GM18870 (cell line): ENCODE measurements around the gene ANKH.
"Not testable (repeated sequence)": the region's sequence is repeated elsewhere in the genome, so short reads cannot be mapped to it uniquely, and the experiment has no call there.

Experiments
- ATAC-seq: cut with Tn5 transposase; IDR thresholded peaks from one replicate; pipeline ENCODE4 v1.9.1; 2021; ENCODE audit warnings: moderate library complexity; ENCODE audit not compliant: unreplicated experiment

ANKH gene

GRCh38 chr5:14859150-14859549 lies 12.4 kb downstream of the ANKH start:
- no peak for ATAC-seq

DNA sequence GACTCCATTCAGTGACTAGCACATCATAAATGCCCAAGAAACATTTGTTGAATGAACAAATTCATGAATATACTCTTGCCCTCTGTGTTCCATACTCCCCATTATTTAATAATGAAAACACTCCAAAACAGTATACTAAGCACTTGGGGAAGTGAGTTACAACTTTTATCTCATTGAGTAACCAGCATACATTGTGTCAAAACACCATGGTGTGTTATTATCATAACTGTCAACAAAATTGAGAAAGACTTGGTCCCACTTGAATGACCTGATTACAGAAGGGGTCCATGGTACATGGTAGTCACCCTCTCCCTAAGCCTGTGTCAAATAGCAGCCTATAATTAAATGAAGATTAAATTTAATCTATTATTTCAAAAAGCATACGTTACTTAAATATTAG lies 16.2 kb downstream of the ANKH start:
- no peak for ATAC-seq

GRCh38 chr5:14854799-14855198 lies 16.8 kb downstream of the ANKH start:
- ATAC-seq = no peak

GRCh38 chr5:14853685-14854084 lies 17.9 kb downstream of the ANKH start:
- no peak for ATAC-seq

DNA sequence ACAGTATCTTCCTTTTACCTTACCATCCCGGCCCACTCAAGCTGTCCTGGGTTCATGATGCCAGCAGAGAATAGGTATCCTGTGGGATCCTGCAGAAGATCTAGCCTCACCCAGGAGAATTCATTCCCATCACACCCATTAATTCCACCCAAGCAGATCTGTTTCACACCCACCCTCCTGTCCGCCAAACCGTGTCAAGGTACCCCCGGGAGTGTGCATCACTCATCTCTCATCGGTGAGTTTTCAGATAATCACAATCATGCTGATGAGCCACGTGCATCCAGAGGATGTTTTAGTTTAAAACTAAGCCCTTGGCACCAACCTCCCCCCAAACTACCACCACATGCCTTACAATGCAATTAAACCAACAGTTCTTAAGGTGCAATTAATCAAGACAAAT lies 18.8 kb downstream of the ANKH start:
- ATAC-seq = no peak

- ATAC-seq = no peak
Observed at GRCh38 chr5:14851999-14852526, 19.5 kb downstream of the ANKH start.

DNA sequence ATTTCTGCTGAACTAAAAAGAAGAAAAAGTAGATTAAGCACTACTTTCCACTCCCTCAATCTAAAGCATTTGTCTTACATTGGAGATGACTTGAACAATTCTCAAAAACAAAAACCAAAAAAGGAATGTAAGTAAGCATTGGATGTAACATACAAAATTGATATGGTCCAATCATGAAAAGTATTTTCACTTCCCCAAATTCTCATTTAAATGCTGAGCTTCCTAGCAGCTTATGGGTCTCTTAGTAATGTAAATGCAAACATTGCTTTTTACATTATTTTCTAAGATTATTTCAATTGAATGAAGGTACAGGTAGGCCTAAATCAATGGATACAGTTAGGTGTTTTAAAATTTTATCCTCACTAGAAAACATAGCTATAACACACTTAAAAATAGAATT lies 20.0 kb downstream of the ANKH start:
- ATAC-seq = no peak

DNA sequence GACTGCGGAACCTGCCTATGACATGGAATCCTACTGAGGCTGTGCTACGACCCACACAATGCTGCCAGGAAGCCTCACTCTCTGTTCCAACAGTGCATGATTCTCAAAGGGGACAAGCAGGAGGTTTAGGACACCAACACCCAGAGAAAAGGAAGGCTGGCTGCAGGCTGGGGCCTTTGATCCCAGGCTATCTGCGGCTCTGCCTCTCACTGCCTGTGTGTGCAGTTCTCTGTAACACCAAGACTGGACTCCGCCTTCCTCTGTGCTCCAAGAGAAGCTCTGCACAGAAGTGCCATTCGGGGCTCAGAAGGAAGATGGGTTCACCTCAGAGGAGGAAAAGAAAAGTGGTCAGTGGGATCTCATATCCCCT lies 20.5 kb downstream of the ANKH start:
- ATAC-seq = no peak

GRCh38 chr5:14850419-14851049 lies 21.0 kb downstream of the ANKH start:
- no peak for ATAC-seq

DNA sequence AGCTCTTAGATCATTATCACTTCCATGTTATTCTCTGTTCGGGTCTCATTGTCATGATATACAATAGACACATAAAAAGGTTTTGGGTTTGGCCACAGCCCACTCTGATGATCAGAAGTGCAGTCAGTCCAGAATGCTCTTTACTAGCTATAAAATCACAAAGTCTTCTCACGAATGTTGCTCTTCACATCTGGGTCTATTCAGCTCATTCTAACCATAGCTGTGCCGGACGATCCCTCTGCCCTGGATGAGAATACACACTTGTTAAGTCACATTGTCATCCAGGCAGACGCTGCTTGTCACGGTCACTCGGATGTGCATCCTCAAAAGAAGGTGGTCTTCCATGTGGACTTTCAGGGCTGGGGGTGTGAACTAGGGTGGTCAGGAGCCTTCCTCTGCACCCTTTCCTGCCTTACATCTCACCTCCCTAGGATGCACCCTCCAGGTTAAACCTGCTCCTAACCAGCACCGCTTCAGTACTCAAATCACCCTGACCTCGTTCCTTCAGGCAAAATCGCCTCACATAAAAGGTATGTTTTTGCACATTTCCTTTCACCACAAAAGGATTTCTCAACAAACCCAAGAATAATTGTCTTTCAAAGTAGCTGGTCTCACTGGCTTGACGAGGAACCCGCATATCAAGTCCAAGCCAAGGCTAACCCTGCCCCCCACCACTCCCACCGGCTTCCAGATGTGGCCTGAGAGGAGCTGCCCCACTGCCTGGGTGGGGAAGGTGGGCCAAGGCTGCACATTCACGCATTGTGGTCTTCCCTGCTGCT lies 21.9 kb downstream of the ANKH start:
- no peak for ATAC-seq

DNA sequence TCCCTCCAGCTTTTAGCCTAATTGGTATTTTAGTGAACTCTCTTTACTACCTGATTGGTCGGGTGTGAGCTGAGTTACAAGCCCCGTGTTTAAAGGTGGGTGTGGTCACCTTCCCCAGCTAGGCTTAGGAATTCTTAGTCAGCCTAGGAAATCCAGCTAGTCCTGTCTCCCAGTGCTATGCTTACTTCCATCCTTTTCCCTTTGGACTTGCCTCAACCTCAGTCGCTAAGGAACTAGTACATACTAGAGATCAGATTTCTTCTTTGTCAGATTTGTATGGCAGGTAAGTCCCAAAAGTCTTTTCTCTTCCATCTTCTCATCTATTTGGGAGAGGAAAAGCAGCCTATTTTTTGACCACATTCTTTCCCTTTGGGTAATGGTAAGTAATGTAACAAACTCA lies 22.6 kb downstream of the ANKH start:
- ATAC-seq = not testable (repeated sequence)

DNA sequence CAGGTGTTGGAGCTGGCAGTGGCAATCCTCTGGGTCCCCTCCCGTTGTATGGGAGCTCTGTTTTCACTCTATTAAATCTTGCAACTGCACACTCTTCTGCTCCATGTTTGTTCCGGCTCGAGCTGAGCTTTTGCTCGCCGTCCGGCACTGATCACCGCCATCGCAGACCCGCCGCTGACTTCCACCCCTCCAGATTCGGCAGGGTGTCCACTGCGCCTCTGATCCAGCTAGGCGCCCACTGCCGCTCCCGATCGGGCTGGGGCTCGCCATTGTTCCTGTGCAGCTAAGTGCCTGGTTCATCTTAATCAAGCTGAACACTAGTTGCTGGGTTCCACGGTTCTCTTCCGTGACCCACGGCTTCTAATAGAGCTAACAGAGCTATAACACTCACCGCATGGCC lies 23.2 kb downstream of the ANKH start:
- no peak for ATAC-seq

GRCh38 chr5:14847471-14847870 lies 24.1 kb downstream of the ANKH start:
- no peak for ATAC-seq

- no peak for ATAC-seq
Observed at GRCh38 chr5:14842117-14842516, 29.5 kb downstream of the ANKH start.

DNA sequence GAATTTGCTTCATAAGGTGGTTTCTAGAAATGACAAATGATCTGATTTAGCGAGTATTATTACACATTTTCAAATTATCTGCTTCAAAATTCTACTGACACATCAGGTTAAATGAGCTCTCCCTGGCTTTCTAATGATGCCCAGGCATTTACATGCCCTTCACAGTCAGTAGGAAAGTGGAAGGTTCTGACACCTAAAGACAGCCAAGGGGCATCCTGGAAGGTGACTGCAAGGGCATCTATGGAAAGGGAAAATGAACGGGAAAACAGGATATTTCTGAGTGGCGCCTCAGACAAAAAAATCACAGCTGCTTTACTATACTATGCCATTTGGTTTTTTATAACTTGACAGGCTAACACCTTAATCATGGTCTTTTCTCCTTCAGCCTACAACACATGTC lies 31.0 kb downstream of the ANKH start:
- no peak for ATAC-seq

DNA sequence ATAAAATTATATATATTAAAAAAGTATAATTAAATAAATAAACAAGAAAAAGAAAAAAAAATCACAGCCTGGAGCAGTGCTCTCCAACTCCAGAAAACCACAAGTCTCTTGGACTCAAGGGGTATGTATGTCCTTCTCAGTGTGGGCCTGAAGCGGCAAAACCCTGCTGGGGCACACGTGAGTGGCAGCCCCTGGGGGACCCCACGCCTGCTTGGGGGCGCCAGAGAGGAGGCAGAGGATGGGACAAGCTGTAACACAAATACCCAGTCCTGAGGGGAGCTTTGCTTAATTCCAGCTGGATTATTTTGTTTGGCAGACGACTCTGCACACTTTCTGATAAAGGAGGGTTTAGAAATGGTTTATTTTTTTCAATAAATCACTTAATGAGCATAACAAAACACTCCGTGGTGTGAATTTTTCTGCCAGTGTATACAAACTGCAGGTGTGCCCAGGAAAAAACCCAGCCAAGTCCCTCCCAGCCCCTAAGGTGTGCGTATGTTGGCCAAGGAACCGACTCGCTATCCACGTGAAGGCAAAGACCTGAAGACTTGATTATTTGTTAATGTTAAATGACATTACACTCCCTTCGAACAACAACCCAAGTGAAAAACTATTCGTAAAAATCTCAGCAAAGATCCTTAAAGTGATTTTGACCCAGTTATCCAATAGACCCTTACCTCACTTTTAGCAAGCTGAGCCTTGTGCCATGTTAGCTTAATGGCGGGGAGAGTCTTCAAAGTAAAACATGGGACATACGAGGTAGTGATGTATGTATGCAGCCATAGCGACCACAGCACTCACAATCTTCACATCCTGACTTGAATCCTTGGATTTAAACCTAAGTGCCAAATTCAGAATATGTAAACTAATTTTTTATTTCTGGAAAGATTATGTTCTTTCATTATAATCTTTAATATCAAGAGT lies 32.9 kb downstream of the ANKH start:
- no peak for ATAC-seq

GRCh38 chr5:14837423-14838122 lies 34.0 kb downstream of the ANKH start:
- not testable (repeated sequence) for ATAC-seq

- ATAC-seq = no peak
Observed at GRCh38 chr5:14834584-14835550, 36.7 kb downstream of the ANKH start.

DNA sequence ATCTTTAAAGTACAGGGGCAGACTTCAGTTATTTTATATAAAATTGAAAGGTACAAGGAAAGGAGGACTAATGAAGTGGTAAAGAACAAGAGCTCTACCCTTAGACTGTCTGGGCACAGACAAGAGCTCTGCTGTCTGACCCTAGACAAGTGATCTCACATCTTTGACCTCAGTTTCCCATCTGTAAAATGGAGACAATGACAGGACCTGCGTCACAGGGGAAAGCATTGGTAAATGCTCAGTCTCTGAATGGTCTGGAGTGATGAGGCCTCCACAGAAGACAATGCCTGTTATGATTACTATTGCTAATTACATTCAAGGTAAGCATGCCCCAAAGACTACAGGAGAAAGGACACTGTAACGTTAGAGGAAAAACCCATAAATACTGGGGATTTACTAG lies 37.5 kb downstream of the ANKH start:
- ATAC-seq = no peak

DNA sequence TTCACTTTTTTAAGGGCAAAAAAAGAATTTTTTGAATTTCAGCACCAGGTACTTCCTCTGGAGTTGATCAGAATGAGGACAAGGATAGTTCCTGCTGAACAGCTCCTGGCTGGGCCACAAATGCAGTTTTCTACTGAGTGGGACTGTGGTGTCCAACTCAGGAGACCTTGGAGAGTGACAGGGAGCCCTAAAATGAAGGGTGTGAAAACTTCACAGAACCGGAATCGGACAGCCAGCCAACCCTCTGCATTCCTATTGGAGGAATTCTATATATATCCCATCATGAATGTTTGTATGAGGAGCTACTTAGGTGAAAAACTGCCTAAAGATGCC lies 40.6 kb downstream of the ANKH start:
- ATAC-seq = no peak
